GM18951 (cell line): Measurements from ENCODE around the gene THUMPD1.
"Not testable (repeated sequence)": the region's sequence is repeated elsewhere in the genome, so short reads cannot be mapped to it uniquely, and the experiment has no call there.

ENCODE experiments used
- POLR2A ChIP-seq: IDR thresholded peaks from 4 replicates; pipeline ENCODE4 v1.6.1; 2011; ENCODE audit warnings: mild to moderate bottlenecking; ENCODE audit not compliant: insufficient read length, insufficient read depth; ENCODE audit errors: extremely low read depth
- in situ Hi-C: fragments of 300-500 bp; cut with MboI; formaldehyde crosslinking; loops from one replicate; pipeline ENCODE4 v1.12.0; 2022; ENCODE audit warnings: low sequenced_read_pairs, mixed read lengths, inconsistent platforms; ENCODE audit not compliant: unreplicated experiment

Gene THUMPD1

GRCh38 chr16:20740901-20741521 lies 607 bp downstream of the THUMPD1 start:
- TF ChIP-seq POLR2A = no peak
- in situ Hi-C loops = no loop called here

DNA sequence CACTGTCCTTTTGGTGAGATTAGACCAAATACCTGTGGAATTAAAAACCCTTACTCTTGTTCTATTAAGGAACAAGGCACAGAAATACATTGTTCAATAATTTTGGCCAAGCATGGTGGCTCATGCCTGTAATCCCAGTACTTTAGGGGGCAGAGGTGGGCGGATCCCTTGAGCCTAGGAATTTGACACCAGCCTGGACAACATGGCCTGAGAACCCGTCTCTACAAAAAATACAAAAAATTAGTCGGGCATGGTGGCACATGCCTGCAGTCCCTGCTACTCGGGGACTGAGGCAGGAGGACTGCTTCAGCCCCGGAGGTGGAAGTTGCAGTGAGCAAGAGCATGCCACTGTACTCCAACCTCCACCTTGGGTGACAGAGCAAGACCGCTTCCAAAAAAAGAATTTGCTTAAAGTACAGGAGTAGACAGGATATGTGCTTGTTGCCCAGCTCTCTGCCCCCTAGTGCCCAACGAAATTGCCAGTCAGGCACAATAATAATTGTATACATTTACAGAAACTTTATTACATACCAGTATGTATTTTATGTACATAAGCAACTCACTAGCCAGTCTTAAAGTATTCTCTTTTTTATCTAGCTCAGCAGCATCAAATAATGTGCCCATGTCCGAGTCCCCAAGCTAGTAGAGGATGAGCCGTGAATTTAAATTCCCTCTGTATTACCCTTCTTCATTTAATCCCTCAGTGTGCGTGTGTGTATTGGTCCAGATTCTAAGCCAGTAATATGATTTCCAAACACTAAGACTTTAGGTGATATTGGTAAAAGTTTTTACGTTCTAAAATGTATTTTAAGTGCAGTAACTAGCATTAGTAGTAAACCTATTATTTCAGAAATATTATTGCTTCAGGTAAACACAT lies 1.4 kb downstream of the THUMPD1 start:
- in situ Hi-C loops = no loop called here
- TF ChIP-seq POLR2A = no peak

GRCh38 chr16:20735490-20735889 lies 6.1 kb downstream of the THUMPD1 start:
- in situ Hi-C loops = no loop called here
- TF ChIP-seq POLR2A = no peak

- no peak for TF ChIP-seq POLR2A
- in situ Hi-C loops = no loop called here
These were observed 6.8 kb downstream of the THUMPD1 start for GRCh38 chr16:20734782-20735181.

DNA sequence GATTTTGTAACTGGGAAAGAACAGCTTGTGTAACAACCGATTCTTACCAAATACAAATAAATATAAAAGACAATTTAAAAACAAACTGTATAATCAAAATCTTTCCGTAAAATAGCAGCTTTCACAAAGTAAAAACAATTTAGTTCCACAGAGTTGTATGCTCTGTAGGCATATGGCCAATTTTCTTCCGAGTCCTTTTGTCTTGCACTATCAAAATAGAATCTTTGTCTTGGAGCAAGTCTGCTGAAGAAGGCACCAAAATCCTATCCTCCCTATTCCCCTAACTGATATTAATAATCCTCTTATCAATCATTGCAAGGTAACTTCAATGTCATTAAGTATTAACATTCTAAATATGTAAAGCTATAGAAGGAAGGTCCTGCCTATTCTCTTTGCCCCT lies 7.6 kb downstream of the THUMPD1 start:
- in situ Hi-C loops = no loop called here
- TF ChIP-seq POLR2A = no peak

- TF ChIP-seq POLR2A = no peak
- in situ Hi-C loops = no loop called here
These were observed 12.5 kb downstream of the THUMPD1 start for GRCh38 chr16:20729141-20729540.

- no peak for TF ChIP-seq POLR2A
- in situ Hi-C loops = no loop called here
These were observed 14.4 kb downstream of the THUMPD1 start for GRCh38 chr16:20727181-20727580.

DNA sequence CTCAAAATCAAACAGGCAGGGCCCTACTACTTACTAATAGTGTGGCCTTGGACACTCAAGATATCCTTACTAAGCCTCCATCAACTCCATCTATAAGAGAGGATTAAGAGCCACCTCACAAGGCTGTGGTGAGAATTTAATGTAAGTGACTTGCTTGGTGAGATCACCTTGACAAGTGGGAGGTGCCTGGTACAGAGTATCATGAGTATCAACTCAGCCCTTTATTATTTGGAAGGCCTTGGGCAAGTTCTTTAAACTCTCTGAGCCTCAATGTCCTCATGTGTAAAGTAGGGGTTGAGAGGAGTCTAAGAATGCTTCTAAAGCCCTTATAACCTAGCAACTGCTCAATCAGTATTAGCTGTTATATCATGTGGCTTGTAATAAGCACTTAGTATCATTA lies 15.0 kb downstream of the THUMPD1 start:
- TF ChIP-seq POLR2A = no peak
- in situ Hi-C loops = no loop called here

GRCh38 chr16:20720251-20720650 lies 21.4 kb downstream of the THUMPD1 start:
- no peak for TF ChIP-seq POLR2A
- in situ Hi-C loops = no loop called here

GRCh38 chr16:20717718-20718117 lies 23.9 kb downstream of the THUMPD1 start:
- in situ Hi-C loops = not testable (repeated sequence)

DNA sequence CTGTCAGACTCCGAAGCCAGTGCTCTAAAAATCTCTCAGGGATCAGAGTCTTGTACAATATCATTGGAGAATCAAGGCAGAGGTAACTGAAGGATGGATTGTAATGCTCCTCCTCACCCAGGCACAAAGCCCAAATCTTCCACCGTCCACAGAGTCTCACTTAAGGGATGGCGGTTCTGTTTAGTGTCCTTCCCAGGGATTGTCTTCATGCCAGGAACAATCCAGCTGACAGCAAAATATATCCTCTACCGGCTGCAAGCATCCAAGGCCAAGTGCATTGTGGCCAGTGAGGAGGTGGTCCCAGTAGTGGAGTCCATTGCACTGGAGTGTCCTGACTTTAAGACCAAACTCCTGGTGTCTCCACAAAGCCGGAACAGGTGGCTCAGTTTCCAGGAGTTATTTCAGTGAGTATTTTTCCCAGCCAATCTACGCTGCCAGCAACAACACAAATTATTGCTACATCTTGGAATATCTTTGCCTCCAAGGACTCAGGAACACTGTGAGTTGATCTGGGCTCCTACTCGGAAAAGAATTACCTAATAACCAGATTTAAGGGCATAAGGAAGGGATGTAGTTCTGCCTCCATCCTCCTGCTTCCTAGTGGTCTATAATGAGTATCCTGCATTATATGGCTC lies 30.2 kb downstream of the THUMPD1 start:
- in situ Hi-C loops = no loop called here
- TF ChIP-seq POLR2A = no peak

GRCh38 chr16:20708129-20708528 lies 33.5 kb downstream of the THUMPD1 start:
- in situ Hi-C loops = not testable (repeated sequence)

GRCh38 chr16:20707461-20707860 lies 34.2 kb downstream of the THUMPD1 start:
- in situ Hi-C loops = no loop called here
- TF ChIP-seq POLR2A = no peak

- in situ Hi-C loops = not testable (repeated sequence)
These were observed 35.6 kb downstream of the THUMPD1 start for GRCh38 chr16:20705972-20706371.
